ELF-1 (cell line): Measurements from ENCODE around the gene SUN1.
A peak's percentile ranks its signal among the peaks of the same experiment; 100 is the strongest.
"Not testable (repeated sequence)": the region's sequence is repeated elsewhere in the genome, so short reads cannot be mapped to it uniquely, and the experiment has no call there.

ENCODE experiments used
- DNase-seq: peaks from one replicate; pipeline ENCODE4 v3.0.0-alpha.2; 2016; ENCODE audit warnings: low read depth, low spot score

The SUN1 gene

GRCh38 chr7:835021-835420 is 2.7 kb downstream of the SUN1 start:
- no peak for DNase-seq

GRCh38 chr7:835485-836401 is 3.5 kb downstream of the SUN1 start:
- DNase-seq, result no peak

- peak; percentile 49 for DNase-seq
Measured at GRCh38 chr7:836429-836828, 4.2 kb downstream of the SUN1 start.

- DNase-seq, result no peak
Measured at GRCh38 chr7:837001-837400, 4.7 kb downstream of the SUN1 start.

GRCh38 chr7:840001-840600 is 7.8 kb downstream of the SUN1 start:
- DNase-seq, result no peak

- no peak for DNase-seq
Measured at GRCh38 chr7:841943-842342, 9.7 kb downstream of the SUN1 start.

GRCh38 chr7:842431-843031 is 10.3 kb downstream of the SUN1 start:
- no peak for DNase-seq

GRCh38 chr7:843230-843629 is 11.0 kb downstream of the SUN1 start:
- no peak for DNase-seq

GRCh38 chr7:844043-844442 is 11.8 kb downstream of the SUN1 start:
- DNase-seq, result no peak

- DNase-seq, result no peak
Measured at GRCh38 chr7:844514-844913, 12.2 kb downstream of the SUN1 start.

GRCh38 chr7:845091-845490 is 12.8 kb downstream of the SUN1 start:
- DNase-seq, result no peak

GRCh38 chr7:845731-846130 is 13.5 kb downstream of the SUN1 start:
- no peak for DNase-seq

- DNase-seq, result not testable (repeated sequence)
Measured at GRCh38 chr7:846958-847650, 14.8 kb downstream of the SUN1 start.

GRCh38 chr7:847728-848127 is 15.5 kb downstream of the SUN1 start:
- DNase-seq, result not testable (repeated sequence)

GRCh38 chr7:849145-849544 is 16.9 kb downstream of the SUN1 start:
- DNase-seq, result no peak

GRCh38 chr7:849781-850180 is 17.5 kb downstream of the SUN1 start:
- DNase-seq, result no peak

- DNase-seq, result no peak
Measured at GRCh38 chr7:851204-851603, 18.9 kb downstream of the SUN1 start.

- DNase-seq, result no peak
Measured at GRCh38 chr7:853366-854117, 21.3 kb downstream of the SUN1 start.

- no peak for DNase-seq
Measured at GRCh38 chr7:854118-854775, 22.0 kb downstream of the SUN1 start.

- DNase-seq, result no peak
Measured at GRCh38 chr7:855686-856369, 23.6 kb downstream of the SUN1 start.
